ENCODE results near the gene TMOD4. TPM values are rescaled to one million over a fixed set of nuclear protein-coding genes. Genes with fewer than 3 reads are reported as not detected.
A peak's percentile ranks its signal among the peaks of the same experiment; 100 is the strongest.

The TMOD4 gene
- total and polyA plus RNA-seq, 8 donors = 0.47 to 0.81 (median 0.56) TPM; not detected in 4

- Histone ChIP-seq H3K36me3 (peaks cover 0 to under 1% (median 0%) of the 10 kb centered on the region in 3 donors), H3K4me1 (peaks cover 7 to 13% (median 8%) of the 10 kb centered on the region in 3 donors), H3K4me3 (peak within 1 kb of the TSS; percentile 49 to 72 (median 67)), H3K27ac (peak within 1 kb of the TSS in 2 of 4 donors; percentile 53 to 70), H3K9me3 (no peaks in the 10 kb centered on the region), H3K27me3 (no peaks in the 10 kb centered on the region)
- no peak for TF ChIP-seq CTCF (IDR thresholded peaks at IDR 0.05)
- WGBS, 2 donors = 0% methylated on average over 38 of the region's 38 CpGs
- intact Hi-C loops (cut with DNase I) = no loop called here
- ATAC-seq = peak; percentile 96 to 97 (median 97)
- DNase-seq = peak; percentile 90 to 98 (median 96)
- FAIRE-seq = peak; percentile 98
Measured at GRCh38 chr1:151165738-151166504, 9.9 kb downstream of the TMOD4 start, which contains the start of the genes LYSMD1 and SCNM1. TSS of gene LYSMD1 (minus strand) at chr1:151165902. CDS start at chr1:151165258, 644 bp downstream. TSS of gene SCNM1 (plus strand) at chr1:151166144. CDS start at chr1:151166153, 9 bp downstream.

- H3K4me1 ChIP-seq = peaks cover 7 to 13% (median 8%) of the 10 kb centered on the region in 3 donors
- WGBS, 2 donors = 1 to 5% methylated on average over 15 of the region's 15 CpGs
- DNase-seq (peak in 4 of 6 donors; percentile 34 to 60 (median 50)), ATAC-seq (peak; percentile 23 to 53 (median 40)), FAIRE-seq (no peak)
- no peaks in the 10 kb centered on the region for H3K27me3 ChIP-seq
- peak overlapping the region in 2 of 4 donors; percentile 53 to 70 for H3K27ac ChIP-seq
- no peak for TF ChIP-seq CTCF (IDR thresholded peaks at IDR 0.05)
- peak overlapping the region; percentile 49 to 72 (median 67) for H3K4me3 ChIP-seq
- peaks cover 0 to 7% (median 0%) of the 10 kb centered on the region in 3 donors for H3K36me3 ChIP-seq
- intact Hi-C loops (cut with DNase I) = no loop called here
- H3K9me3 ChIP-seq = no peaks in the 10 kb centered on the region
Measured at GRCh38 chr1:151165281-151165737, 10.5 kb downstream of the TMOD4 start.

GRCh38 chr1:151164732-151165280 lies 11.0 kb downstream of the TMOD4 start:
- Histone ChIP-seq H3K27me3 (no peaks in the 10 kb centered on the region), H3K4me3 (peak overlapping the region; percentile 49 to 72 (median 67)), H3K27ac (peak overlapping the region in 2 of 4 donors; percentile 23 to 70), H3K4me1 (peaks cover 7 to 13% (median 8%) of the 10 kb centered on the region in 3 donors), H3K36me3 (peaks cover 0 to 9% (median 0%) of the 10 kb centered on the region in 3 donors), H3K9me3 (no peaks in the 10 kb centered on the region)
- TF ChIP-seq CTCF (IDR thresholded peaks at IDR 0.05) = no peak
- ATAC-seq (peak in 3 of 4 donors; percentile 13 to 28 (median 24)), DNase-seq (peak in 2 of 6 donors; percentile 43 to 59), FAIRE-seq (no peak)
- intact Hi-C loops (cut with DNase I) = no loop called here
- WGBS, 2 donors = 13 to 19% methylated on average over 11 of the region's 11 CpGs

GRCh38 chr1:151159373-151159772 lies 16.4 kb downstream of the TMOD4 start:
- Histone ChIP-seq H3K9me3 (no peaks in the 10 kb centered on the region), H3K4me3 (no peak overlapping the region), H3K36me3 (peaks cover 0 to 21% (median 0%) of the 10 kb centered on the region in 3 donors), H3K27me3 (no peaks in the 10 kb centered on the region), H3K4me1 (peaks cover 0 to 2% (median 0%) of the 10 kb centered on the region in 3 donors), H3K27ac (no peak overlapping the region)
- intact Hi-C loops (cut with DNase I) = loop anchor here in 2 of 3 donors (10.0 kb wide), 2 partner anchors 65 to 135 kb away; no protein-coding TSS in a partner anchor
- DNase-seq (no peak), ATAC-seq (no peak), FAIRE-seq (no peak)
- TF ChIP-seq CTCF (IDR thresholded peaks at IDR 0.05) = no peak

All from pancreas (tissue), 10 donors.